ENCODE data around the gene RAC2.

DNA sequence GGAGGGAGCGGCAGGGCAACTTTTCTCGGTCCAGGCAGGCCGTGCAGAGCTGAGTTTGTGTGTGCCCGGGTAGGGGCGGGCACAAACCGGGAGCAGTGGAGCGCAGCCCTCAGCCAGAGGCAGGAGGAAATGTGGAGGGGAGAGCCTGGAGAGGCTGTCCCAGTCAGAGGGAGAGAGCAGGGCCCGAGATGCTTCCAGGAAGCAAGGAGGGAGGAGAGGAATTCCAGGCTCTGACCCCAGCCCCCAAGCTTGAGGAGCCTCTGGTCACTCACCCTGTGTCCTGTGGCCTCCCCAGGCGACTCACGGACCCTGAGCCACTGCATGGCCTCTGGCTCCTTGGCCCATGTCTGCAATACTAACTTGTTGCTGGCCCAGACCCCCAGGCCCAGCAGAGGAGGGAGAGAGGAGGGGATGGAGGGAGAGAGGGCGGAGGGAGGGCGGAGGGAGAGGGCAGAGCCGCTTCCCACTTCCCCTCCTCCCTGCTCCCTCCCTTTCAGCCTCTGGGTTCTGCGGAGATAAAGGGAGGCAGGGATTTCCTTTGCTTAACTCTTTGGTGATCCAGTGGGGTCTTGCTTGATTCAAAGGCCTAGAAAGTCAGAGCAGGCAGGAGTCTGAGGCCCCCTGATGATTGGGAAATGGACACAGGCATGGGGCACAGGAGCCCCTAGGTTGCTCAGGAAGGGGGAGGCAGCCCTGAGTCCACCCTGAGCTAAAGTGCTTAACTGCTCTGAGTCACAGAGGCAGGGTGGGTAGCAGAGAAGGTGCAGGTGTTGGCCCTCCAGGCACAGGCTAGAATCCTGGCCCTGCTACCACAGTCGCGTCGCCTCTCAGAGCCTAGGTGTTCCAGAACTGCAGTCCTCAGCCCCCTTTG is 55.9 kb downstream of the RAC2 start, which contains the start of gene C1QTNF6:
- TF ChIP-seq, protein P1, sequence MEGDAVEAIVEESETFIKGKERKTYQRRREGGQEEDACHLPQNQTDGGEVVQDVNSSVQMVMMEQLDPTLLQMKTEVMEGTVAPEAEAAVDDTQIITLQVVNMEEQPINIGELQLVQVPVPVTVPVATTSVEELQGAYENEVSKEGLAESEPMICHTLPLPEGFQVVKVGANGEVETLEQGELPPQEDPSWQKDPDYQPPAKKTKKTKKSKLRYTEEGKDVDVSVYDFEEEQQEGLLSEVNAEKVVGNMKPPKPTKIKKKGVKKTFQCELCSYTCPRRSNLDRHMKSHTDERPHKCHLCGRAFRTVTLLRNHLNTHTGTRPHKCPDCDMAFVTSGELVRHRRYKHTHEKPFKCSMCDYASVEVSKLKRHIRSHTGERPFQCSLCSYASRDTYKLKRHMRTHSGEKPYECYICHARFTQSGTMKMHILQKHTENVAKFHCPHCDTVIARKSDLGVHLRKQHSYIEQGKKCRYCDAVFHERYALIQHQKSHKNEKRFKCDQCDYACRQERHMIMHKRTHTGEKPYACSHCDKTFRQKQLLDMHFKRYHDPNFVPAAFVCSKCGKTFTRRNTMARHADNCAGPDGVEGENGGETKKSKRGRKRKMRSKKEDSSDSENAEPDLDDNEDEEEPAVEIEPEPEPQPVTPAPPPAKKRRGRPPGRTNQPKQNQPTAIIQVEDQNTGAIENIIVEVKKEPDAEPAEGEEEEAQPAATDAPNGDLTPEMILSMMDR (IDR thresholded peaks at IDR 0.05 in 4 of 5, conservative IDR thresholded peaks at IDR 0.05 in 1 of 5), result no peak
- TF ChIP-seq POLR2A (IDR thresholded peaks at IDR 0.05), result no peak

Data from gastrocnemius medialis (tissue), 4 donors.